Hematopoietic multipotent progenitor cell treated with erythropoietin and hydrocortisone succinate and interleukin-3 and kit ligand, for 4 days (in vitro differentiated cells): ENCODE data around the gene ZNF418.
A peak's percentile ranks its signal among the peaks of the same experiment; 100 is the strongest.
"Not testable (repeated sequence)": the region's sequence is repeated elsewhere in the genome, so short reads cannot be mapped to it uniquely, and the experiment has no call there.

Experiments
- DNase-seq: peaks from one replicate; pipeline ENCODE4 v3.0.0-alpha.2; 2015

Gene ZNF418

GRCh38 chr19:57888560-57889231 lies 46.5 kb downstream of the ZNF418 start, which contains the start of gene ZNF814:
TSS of gene ZNF814 (minus strand) at chr19:57889037. CDS start at chr19:57888802, 235 bp downstream.
- peak; percentile 96 for DNase-seq

GRCh38 chr19:57888107-57888559 lies 47.1 kb downstream of the ZNF418 start:
- DNase-seq, result peak; percentile 28

- peak; percentile 52 for DNase-seq
These were observed 47.8 kb downstream of the ZNF418 start for GRCh38 chr19:57887195-57887941.

GRCh38 chr19:57886046-57886445 lies 49.2 kb downstream of the ZNF418 start:
- no peak for DNase-seq

- DNase-seq, result not testable (repeated sequence)
These were observed 61.1 kb downstream of the ZNF418 start for GRCh38 chr19:57873883-57874799.

- no peak for DNase-seq
These were observed 62.8 kb downstream of the ZNF418 start for GRCh38 chr19:57872450-57872849.
